Measurements from ENCODE around the gene HEXB.

DNA sequence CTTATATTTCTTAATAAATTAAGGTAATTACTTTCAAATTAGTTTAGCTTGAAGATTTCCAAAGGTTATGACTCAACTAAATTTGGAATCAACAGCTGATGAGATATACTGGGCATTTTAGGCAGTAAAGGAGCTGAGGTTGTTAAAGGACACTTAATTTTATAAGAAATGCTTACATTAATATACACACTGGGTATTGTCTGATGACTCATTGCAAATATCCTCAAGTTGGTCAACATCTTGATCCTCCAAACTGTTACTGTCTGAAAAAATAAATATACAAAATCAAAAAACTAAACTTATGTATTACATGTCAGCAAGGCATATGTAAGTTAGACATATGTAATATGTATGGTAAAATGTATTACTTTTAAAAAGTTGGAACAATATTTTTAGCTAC lies 78.5 kb downstream of the HEXB start:
- TF ChIP-seq, protein P1, sequence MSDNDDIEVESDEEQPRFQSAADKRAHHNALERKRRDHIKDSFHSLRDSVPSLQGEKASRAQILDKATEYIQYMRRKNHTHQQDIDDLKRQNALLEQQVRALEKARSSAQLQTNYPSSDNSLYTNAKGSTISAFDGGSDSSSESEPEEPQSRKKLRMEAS (IDR thresholded peaks at IDR 0.05; ENCODE audit: insufficient read depth, insufficient read length) = no peak
- TF ChIP-seq EZH2 (IDR thresholded peaks at IDR 0.05; ENCODE audit: borderline replicate concordance, low read depth, low read length, severe bottlenecking) = no peak
